GM08714 (cell line): Measurements from ENCODE around the gene PRSS56.

Experiments used
- H3K4me3 ChIP-seq: fragments of 200-500 bp; sonication (Bioruptor generic); 2 replicates; pipeline ENCODE4 v1.5.1; 2014; ENCODE audit warnings: mild to moderate bottlenecking, low read length, inconsistent platforms
- ZNF274 ChIP-seq: IDR thresholded peaks from 2 replicates; pipeline ENCODE4 v1.6.1; 2012; ENCODE audit warnings: mild to moderate bottlenecking, low read depth, low read length

PRSS56 gene

GRCh38 chr2:232519581-232520438 lies at the start of gene PRSS56:
Gene PRSS56, plus strand, starts transcription at chr2:232520388. Its CDS starts 211 bp downstream, at chr2:232520599.
- H3K4me3 ChIP-seq, result no peak within 1 kb of the TSS
- no peak for TF ChIP-seq ZNF274

- H3K4me3 ChIP-seq, result no peak overlapping the region
- no peak for TF ChIP-seq ZNF274
These were observed 46.7 kb upstream of the PRSS56 start for GRCh38 chr2:232473467-232473890.

GRCh38 chr2:232476045-232476444 lies 44.1 kb upstream of the PRSS56 start:
- TF ChIP-seq ZNF274, result no peak
- H3K4me3 ChIP-seq, result no peak overlapping the region

- no peak overlapping the region for H3K4me3 ChIP-seq
These were observed 43.4 kb upstream of the PRSS56 start for GRCh38 chr2:232476791-232477190.

DNA sequence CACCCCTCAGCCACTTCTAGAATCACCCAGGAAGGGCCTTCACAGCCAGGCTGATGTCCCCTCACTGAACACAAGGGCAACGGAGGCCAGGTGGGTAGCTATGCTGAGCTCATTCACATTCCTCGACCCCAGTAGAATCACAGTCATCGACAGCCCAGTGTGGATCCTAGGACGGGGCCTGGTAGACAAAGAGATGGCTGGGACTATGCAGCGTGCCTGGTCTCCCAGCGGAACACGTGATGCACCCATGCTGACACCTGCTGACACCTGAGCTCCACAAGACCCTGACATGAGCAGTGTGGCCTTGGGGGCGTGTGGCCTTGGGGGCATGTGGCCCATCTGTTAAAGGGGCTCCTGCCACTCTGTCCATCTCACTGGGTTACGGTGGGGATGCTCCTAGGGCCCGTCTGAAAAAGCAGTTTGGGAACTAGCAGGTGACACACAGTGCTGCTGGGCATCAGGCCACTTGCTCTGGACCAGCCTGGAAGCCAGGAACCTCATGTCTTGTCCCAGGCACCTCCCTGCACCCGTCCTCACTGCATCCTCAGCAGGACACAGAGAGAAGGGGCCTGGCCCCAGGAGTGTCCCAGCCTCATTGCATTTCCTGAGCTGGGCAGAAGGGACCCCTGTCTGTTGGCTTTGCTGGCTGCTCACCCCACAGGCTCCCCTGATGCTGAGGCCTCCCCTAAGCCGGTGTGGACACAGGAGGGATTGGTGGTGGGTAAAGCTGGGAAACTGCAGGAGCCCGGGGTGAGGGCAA lies 42.3 kb upstream of the PRSS56 start:
- no peak for TF ChIP-seq ZNF274
- H3K4me3 ChIP-seq, result no peak overlapping the region

More at GRCh38 chr2:232476791-232477190, 43.4 kb upstream of the PRSS56 start:
- no peak for TF ChIP-seq ZNF274

GRCh38 chr2:232478571-232479340 lies 41.4 kb upstream of the PRSS56 start:
- no peak overlapping the region for H3K4me3 ChIP-seq
- no peak for TF ChIP-seq ZNF274

DNA sequence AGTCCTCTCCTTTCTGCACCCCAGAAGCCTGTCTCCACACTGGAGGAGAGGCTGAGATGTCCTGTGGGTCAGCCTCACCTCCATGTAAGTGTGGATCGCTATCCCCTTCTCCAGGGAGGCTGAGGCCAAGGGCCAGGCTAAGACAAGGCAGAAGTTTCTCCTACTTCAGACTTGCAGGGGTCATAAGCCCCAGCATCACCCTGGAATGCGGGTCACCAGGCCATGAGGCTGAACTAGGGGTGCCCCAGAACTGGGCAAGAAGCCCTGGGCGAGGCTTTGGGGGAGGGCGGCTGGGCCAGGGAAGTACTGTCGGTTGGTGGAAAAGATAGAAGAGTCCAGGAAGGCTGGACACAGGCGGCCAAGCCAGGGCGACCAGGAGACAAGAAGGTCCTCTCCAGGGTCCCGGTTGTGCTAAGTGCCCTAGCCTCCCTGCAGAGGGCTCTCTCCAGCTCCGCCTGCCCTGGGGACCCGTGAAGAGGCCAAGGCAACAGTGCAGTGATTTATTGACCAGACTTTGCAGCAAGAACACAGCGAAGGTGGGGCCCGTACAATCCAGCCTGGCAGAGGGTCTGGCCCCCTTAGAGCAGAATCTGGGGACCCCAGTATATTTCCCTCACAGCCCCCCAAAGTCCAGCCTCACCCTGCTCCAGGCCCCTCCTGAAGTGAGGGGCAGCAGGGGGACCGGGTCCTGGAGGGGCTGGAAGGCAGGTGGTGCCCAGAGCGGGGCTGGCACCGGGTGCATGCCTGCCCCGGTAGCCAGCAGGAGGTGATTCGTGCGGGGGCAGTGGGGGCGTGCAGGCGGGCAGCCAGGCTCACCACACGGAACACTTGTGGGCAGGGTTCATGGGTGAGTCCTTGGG lies 40.6 kb upstream of the PRSS56 start:
- TF ChIP-seq ZNF274, result no peak
- H3K4me3 ChIP-seq, result no peak overlapping the region

- no peak for TF ChIP-seq ZNF274
- H3K4me3 ChIP-seq, result no peak overlapping the region
These were observed 39.7 kb upstream of the PRSS56 start for GRCh38 chr2:232480201-232481190.

DNA sequence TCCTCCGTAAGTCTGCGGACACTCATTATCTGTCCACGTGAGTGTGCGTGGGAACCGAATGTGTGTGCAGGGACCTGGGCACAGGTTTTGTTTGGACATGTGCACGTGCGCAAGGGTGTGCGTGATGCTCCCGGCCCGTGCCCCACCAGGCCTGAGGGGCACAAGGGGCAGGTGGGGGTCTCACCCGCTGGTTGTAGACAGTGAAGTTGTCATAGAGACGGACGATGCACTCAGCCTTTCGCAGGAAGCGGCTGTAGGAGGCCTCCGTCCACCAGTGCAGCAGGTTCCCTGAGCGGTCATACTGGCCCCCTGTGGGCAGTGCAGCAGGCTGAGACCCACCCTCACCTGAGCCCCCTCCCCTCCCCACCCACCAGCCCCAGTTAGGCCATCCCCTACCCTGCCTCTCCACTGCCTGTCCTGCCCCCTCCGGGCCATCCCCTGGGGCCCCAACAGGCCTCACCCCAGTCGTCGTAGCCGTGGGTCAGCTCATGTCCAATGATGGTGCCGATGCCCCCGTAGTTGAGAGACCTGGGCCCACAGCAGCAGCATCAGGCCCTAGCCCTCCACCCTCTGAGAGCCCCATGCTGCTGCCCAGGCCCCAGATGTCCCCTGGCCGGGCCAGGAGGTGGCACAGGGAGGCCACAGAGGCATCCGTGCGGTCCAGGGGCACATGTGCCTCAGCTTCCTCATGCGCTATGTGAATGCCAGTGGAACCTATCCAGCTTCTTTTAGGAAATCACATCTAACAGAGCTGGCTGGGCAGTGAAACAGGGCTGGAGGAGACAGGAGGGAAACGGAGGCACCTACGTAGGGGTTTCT lies 38.7 kb upstream of the PRSS56 start:
- TF ChIP-seq ZNF274, result no peak
- no peak overlapping the region for H3K4me3 ChIP-seq

DNA sequence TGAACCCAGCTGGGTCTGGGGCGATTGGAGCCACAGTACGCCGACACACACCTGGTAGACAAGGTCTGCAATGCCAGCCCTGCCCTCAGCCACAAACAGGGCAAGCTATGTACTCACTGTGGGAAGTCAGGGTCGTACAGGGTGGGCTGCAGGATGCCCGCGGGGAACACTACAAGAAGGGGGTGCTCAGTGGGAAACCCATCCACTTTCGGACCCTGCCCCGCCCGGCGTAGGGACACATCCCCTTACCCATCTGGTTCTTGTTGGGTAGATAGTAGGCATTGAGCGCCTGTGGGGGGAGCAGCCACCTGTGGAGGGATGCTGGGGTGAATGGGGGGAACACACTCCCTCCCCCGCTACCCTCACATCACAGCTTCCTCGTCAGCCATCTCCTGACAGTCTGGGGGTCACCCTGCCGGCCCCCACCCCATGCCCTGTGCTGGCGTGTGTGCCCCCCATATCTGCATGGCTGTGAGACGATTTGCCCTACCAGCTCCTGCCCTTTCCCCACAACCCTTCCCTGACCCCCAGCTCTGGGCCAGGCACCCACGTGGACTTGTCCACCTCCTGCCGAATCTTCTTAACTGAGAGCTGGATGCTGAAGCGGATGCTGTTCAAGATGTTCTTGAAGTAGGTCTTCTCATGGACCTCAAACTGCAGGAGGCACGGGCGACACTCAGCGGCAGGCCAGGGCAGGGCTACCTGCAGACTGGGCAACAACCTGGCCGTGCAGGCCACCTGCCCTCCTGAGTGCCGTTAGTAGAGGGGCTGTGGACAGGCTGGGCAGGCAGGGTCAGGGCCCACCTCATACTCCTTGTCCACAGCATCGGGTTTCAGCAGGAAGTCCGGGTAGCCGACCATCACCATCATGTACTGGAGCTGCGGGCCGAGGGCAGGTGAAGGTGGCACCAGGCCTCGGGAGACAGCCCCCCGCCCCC lies 37.6 kb upstream of the PRSS56 start:
- TF ChIP-seq ZNF274, result no peak
- H3K4me3 ChIP-seq, result no peak overlapping the region
